Measurements from ENCODE around the gene EGFR.

GRCh38 chr7:54987772-54988171 lies 31.0 kb upstream of the EGFR start:
- no peak for TF ChIP-seq CTCF (IDR thresholded peaks at IDR 0.05; ENCODE audit: poor library complexity, severe bottlenecking)
- no peak for TF ChIP-seq EZH2 (IDR thresholded peaks at IDR 0.05; ENCODE audit: borderline replicate concordance, insufficient read depth, low read length, poor library complexity, severe bottlenecking)
- TF ChIP-seq TAF1 (IDR thresholded peaks at IDR 0.05; ENCODE audit: low read depth), result no peak
- TF ChIP-seq RAD21 (conservative IDR thresholded peaks at IDR 0.05), result no peak
- TF ChIP-seq MXI1 (conservative IDR thresholded peaks at IDR 0.05; ENCODE audit: poor library complexity, severe bottlenecking), result no peak

All from neural cell (in vitro differentiated cells).